Measurements from ENCODE around the gene RMDN2.

DNA sequence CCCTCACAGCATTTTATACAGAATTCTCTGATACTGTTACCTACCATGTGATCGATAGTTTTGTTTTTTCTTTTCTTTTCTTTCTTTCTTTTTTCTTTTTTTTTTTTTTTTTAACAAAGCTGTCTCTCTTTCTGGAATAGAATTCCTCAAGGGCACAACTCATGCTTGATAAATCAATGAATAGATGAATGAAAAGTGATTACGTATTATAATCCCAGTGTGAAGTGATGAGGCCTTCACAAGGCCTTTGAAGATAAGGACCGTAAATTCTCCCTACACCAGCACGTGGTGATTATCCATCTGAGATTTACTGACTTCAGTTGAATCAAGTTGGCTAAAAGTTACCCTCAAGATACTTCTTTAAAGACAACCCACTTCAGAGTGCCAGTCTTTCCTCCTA lies 46.6 kb upstream of the RMDN2 start:
- TF ChIP-seq CTCF (conservative IDR thresholded peaks at IDR 0.05): no peak
- no peak for TF ChIP-seq EZH2 (IDR thresholded peaks at IDR 0.05; ENCODE audit: low read depth)
